H9 (cell line): ENCODE results near the gene KRTAP12-1. TPM values are rescaled to one million over a fixed set of nuclear protein-coding genes. Genes with fewer than 3 reads are reported as not detected.

Source experiments
- DNase-seq: peaks from one replicate; pipeline ENCODE4 v3.0.0-alpha.2; 2017
- H2AFZ ChIP-seq: one replicate; pipeline ENCODE4 v1.6.1; 2013; ENCODE audit warnings: mild to moderate bottlenecking, low read length, control low read depth, moderate library complexity
- H2AK5ac ChIP-seq: 2 replicates; pipeline ENCODE4 v1.6.1; 2013; ENCODE audit warnings: low read length, control low read depth, mixed read lengths; ENCODE audit not compliant: insufficient read length
- H2BK120ac ChIP-seq: one replicate; pipeline ENCODE4 v1.6.1; 2013; ENCODE audit warnings: low read depth, mild to moderate bottlenecking, low read length, control low read depth, inconsistent platforms; ENCODE audit not compliant: poor library complexity, severe bottlenecking
- H2BK12ac ChIP-seq: 2 replicates; pipeline ENCODE4 v1.6.1; 2013; ENCODE audit warnings: low read length, control low read depth, mixed read lengths, low read depth; ENCODE audit not compliant: insufficient read length
- H2BK15ac ChIP-seq: 2 replicates; pipeline ENCODE4 v1.6.1; 2013; ENCODE audit warnings: low read depth, low read length, control low read depth
- H2BK20ac ChIP-seq: one replicate; pipeline ENCODE4 v1.6.1; 2013; ENCODE audit warnings: low read depth, mild to moderate bottlenecking, low read length, control low read depth, inconsistent platforms; ENCODE audit not compliant: poor library complexity, severe bottlenecking
- H2BK5ac ChIP-seq: 2 replicates; pipeline ENCODE4 v1.6.1; 2013; ENCODE audit warnings: low read length, control low read depth, mixed read lengths; ENCODE audit not compliant: insufficient read length
- H3K14ac ChIP-seq: 2 replicates; pipeline ENCODE4 v1.6.1; 2013; ENCODE audit warnings: low read length, control low read depth; ENCODE audit not compliant: insufficient read depth
- H3K18ac ChIP-seq: 2 replicates; pipeline ENCODE4 v1.6.1; 2013; ENCODE audit warnings: low read depth, mild to moderate bottlenecking, mixed read lengths, low read length, control low read depth; ENCODE audit not compliant: insufficient read length
- H3K23ac ChIP-seq: 2 replicates; pipeline ENCODE4 v1.6.1; 2013; ENCODE audit warnings: low read length, control low read depth, mixed read lengths, low read depth; ENCODE audit not compliant: insufficient read length
- H3K23me2 ChIP-seq: 2 replicates; pipeline ENCODE4 v1.6.1; 2013; ENCODE audit warnings: low read depth, mild to moderate bottlenecking, mixed read lengths, low read length, control low read depth; ENCODE audit not compliant: insufficient read length, poor library complexity, severe bottlenecking
- H3K27ac ChIP-seq: 2 replicates; pipeline ENCODE4 v1.5.1; 2013; ENCODE audit warnings: low read length, control low read depth, mixed read lengths, low read depth; ENCODE audit not compliant: insufficient read length
- H3K27me3 ChIP-seq: 2 replicates; pipeline ENCODE4 v1.6.1; 2013; ENCODE audit warnings: low read length, control low read depth, inconsistent platforms; ENCODE audit not compliant: insufficient read depth
- H3K4ac ChIP-seq: 2 replicates; pipeline ENCODE4 v1.6.1; 2013; ENCODE audit warnings: low read depth, mild to moderate bottlenecking, control low read depth, inconsistent platforms, low read length, moderate library complexity
- H3K4me1 ChIP-seq: 2 replicates; pipeline ENCODE4 v1.6.1; 2013; ENCODE audit warnings: low read length, control low read depth, inconsistent platforms; ENCODE audit not compliant: insufficient read depth
- H3K4me2 ChIP-seq: 2 replicates; pipeline ENCODE4 v1.6.1; 2013; ENCODE audit warnings: low read length, control low read depth, mixed read lengths; ENCODE audit not compliant: insufficient read length, insufficient read depth
- H3K56ac ChIP-seq: 2 replicates; pipeline ENCODE4 v1.6.1; 2013; ENCODE audit warnings: low read depth, mild to moderate bottlenecking, mixed read lengths, low read length, control low read depth; ENCODE audit not compliant: insufficient read length
- H3K79me1 ChIP-seq: 2 replicates; pipeline ENCODE4 v1.6.1; 2013; ENCODE audit warnings: low read depth, mild to moderate bottlenecking, moderate library complexity, low read length, control low read depth, inconsistent platforms; ENCODE audit not compliant: insufficient read depth, poor library complexity, severe bottlenecking
- H3K79me2 ChIP-seq: 2 replicates; pipeline ENCODE4 v1.6.1; 2013; ENCODE audit warnings: low read length, control low read depth, inconsistent platforms; ENCODE audit not compliant: insufficient read depth
- H3K9ac ChIP-seq: 2 replicates; pipeline ENCODE4 v1.6.1; 2013; ENCODE audit warnings: low read length, control low read depth, mixed read lengths; ENCODE audit not compliant: insufficient read length; ENCODE audit errors: extremely low read depth
- H3K9me3 ChIP-seq: one replicate; pipeline ENCODE4 v1.6.1; 2013; ENCODE audit warnings: low read depth, low read length, inconsistent platforms; ENCODE audit not compliant: control insufficient read depth
- H3T11ph ChIP-seq: one replicate; pipeline ENCODE4 v1.6.1; 2013; ENCODE audit warnings: mild to moderate bottlenecking, low read length, control low read depth, inconsistent platforms
- H4K20me1 ChIP-seq: one replicate; pipeline ENCODE4 v1.6.1; 2013; ENCODE audit not compliant: control insufficient read depth, insufficient read length, insufficient read depth
- H4K5ac ChIP-seq: 2 replicates; pipeline ENCODE4 v1.6.1; 2013; ENCODE audit warnings: low read depth, mild to moderate bottlenecking, mixed read lengths, low read length, control low read depth; ENCODE audit not compliant: insufficient read length
- H4K8ac ChIP-seq: replicated peaks from 2 replicates; pipeline ENCODE4 v1.6.1; 2013; ENCODE audit warnings: low read length, control low read depth, mixed read lengths, low read depth; ENCODE audit not compliant: insufficient read length
- H4K91ac ChIP-seq: 2 replicates; pipeline ENCODE4 v1.6.1; 2013; ENCODE audit warnings: low read depth, mild to moderate bottlenecking, moderate library complexity, mixed read lengths, low read length, control low read depth; ENCODE audit not compliant: insufficient read length
- H3K27ac Mint-ChIP-seq, 3 experiments: 2 replicates in 2 of 3; 3 replicates in 1 of 3; pipeline ENCODE4 v1.8.0; 2020 to 2021; ENCODE audit warnings: mixed read lengths in 3 of 3, mild to moderate bottlenecking in 1 of 3, moderate library complexity in 1 of 3
- H3K27me3 Mint-ChIP-seq: 2 replicates; pipeline ENCODE4 v1.8.0; 2021; ENCODE audit warnings: low read depth, mild to moderate bottlenecking, moderate library complexity, mixed read lengths
- H3K36me3 Mint-ChIP-seq, 3 experiments: 2 replicates in 2 of 3; 3 replicates in 1 of 3; pipeline ENCODE4 v1.8.0; 2020 to 2021; ENCODE audit warnings: low read depth in 3 of 3, mixed read lengths in 3 of 3; ENCODE audit not compliant: insufficient read depth in 1 of 3
- H3K4me1 Mint-ChIP-seq, 2 experiments: 2 replicates each; pipeline ENCODE4 v1.8.0; 2020; ENCODE audit warnings: mixed read lengths in 2 of 2
- H3K4me3 Mint-ChIP-seq, 2 experiments: 2 replicates in 1 of 2; 3 replicates in 1 of 2; pipeline ENCODE4 v1.8.0; 2020 to 2021; ENCODE audit warnings: mild to moderate bottlenecking in 2 of 2, mixed read lengths in 2 of 2, moderate library complexity in 1 of 2
- H3K9me3 Mint-ChIP-seq, 2 experiments: 2 replicates in 1 of 2; 3 replicates in 1 of 2; pipeline ENCODE4 v1.8.0; 2020; ENCODE audit warnings: mild to moderate bottlenecking in 2 of 2, mixed read lengths in 2 of 2, moderate library complexity in 1 of 2
- WGBS: extraction: QIAGEN DNeasy Blood & Tissue Kit; methylation state at CpG from one replicate; pipeline ENCODE4 v1.1.7; 2013; ENCODE audit warnings: missing lambda C conversion rate, low lambda C conversion rate, mixed read lengths; ENCODE audit not compliant: insufficient read length; ENCODE audit errors: extremely low coverage; 5-methylcytosine and 5-hydroxymethylcytosine counted together
- total RNA-seq: library from RNA; stranded (reverse); gene quantifications from 2 replicates; pipeline ENCODE4 v1.2.1, GENCODE V29; 2021
- TF ChIP-seq, protein P1 (sequence below): fragments of 200-600 bp; sonication (generic); conservative IDR thresholded peaks from 3 replicates; pipeline ENCODE4 v1.8.0; 2021; ENCODE audit warnings: antibody characterized with exemption, mild to moderate bottlenecking

The KRTAP12-1 gene
- total RNA-seq, 1 experiment from 2014 or later: not detected

DNA sequence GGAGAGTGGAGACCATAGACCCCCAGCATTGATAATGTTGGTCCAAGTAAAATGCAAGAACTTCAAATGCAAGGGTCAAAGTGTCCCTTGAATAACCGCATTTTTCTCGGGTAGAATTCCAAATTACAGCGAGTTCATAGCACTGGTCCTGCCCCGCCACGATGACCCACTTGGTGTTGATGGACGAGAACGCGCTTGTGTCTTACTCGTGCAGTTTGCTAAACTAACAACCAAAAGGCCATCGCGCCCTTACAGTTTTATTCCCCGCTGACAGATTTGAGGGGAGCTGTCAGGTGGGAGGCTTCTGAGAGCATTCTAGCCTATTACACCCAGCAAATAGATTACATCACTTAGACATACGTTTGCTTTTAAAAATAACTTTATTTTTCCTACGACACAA lies 46.8 kb upstream of the KRTAP12-1 start:
- Mint-ChIP-seq H3K27ac (no peak overlapping the region), H3K9me3 (no peaks in the 10 kb centered on the region), H3K36me3 (peaks cover 0 to 10% (median 0%) of the 10 kb centered on the region in 3 experiments; a peak in 1 of 7 replicates), H3K27me3 (peaks cover 20% of the 10 kb centered on the region), H3K4me1 (peaks cover 20 to 26% of the 10 kb centered on the region in 2 experiments), H3K4me3 (no peak overlapping the region)
- H2AK5ac ChIP-seq: no peak overlapping the region
- H3K23ac ChIP-seq: no peak overlapping the region
- no peaks in the 10 kb centered on the region for H4K20me1 ChIP-seq
- TF ChIP-seq, protein P1, sequence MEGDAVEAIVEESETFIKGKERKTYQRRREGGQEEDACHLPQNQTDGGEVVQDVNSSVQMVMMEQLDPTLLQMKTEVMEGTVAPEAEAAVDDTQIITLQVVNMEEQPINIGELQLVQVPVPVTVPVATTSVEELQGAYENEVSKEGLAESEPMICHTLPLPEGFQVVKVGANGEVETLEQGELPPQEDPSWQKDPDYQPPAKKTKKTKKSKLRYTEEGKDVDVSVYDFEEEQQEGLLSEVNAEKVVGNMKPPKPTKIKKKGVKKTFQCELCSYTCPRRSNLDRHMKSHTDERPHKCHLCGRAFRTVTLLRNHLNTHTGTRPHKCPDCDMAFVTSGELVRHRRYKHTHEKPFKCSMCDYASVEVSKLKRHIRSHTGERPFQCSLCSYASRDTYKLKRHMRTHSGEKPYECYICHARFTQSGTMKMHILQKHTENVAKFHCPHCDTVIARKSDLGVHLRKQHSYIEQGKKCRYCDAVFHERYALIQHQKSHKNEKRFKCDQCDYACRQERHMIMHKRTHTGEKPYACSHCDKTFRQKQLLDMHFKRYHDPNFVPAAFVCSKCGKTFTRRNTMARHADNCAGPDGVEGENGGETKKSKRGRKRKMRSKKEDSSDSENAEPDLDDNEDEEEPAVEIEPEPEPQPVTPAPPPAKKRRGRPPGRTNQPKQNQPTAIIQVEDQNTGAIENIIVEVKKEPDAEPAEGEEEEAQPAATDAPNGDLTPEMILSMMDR: no peak
- H2AFZ ChIP-seq: no peak overlapping the region
- H2BK120ac ChIP-seq: no peak overlapping the region
- H3K27ac ChIP-seq: no peak overlapping the region
- H2BK5ac ChIP-seq: no peak overlapping the region
- no peak overlapping the region for H3K4me2 ChIP-seq
- no peak overlapping the region for H2BK20ac ChIP-seq
- H3K9ac ChIP-seq: no peak overlapping the region
- H3K14ac ChIP-seq: no peak overlapping the region
- H3K56ac ChIP-seq: no peak overlapping the region
- peak; percentile 16 for DNase-seq
- H3K4me1 ChIP-seq: no peaks in the 10 kb centered on the region
- no peak overlapping the region for H4K5ac ChIP-seq
- no peaks in the 10 kb centered on the region for H3K79me2 ChIP-seq
- no peak overlapping the region for H2BK12ac ChIP-seq
- no peak overlapping the region for H3T11ph ChIP-seq
- no peak overlapping the region for H3K4ac ChIP-seq
- no peaks in the 10 kb centered on the region for H3K79me1 ChIP-seq
- no peak overlapping the region for H3K18ac ChIP-seq
- no peak overlapping the region for H4K91ac ChIP-seq
- H3K27me3 ChIP-seq: no peaks in the 10 kb centered on the region
- no peaks in the 10 kb centered on the region for H3K9me3 ChIP-seq
- peaks cover 3% of the 10 kb centered on the region for H3K23me2 ChIP-seq
- no CpG with 5 or more reads among the region's 14 CpGs for WGBS
- no peak overlapping the region for H4K8ac ChIP-seq
- no peak overlapping the region for H2BK15ac ChIP-seq
